SU-DHL-6 (cell line): ENCODE measurements around the gene RPLP1.
A peak's percentile ranks its signal among the peaks of the same experiment; 100 is the strongest.

ENCODE experiments used
- H2AFZ ChIP-seq: fragments of 200-600 bp; sonication (generic); 2 replicates; pipeline ENCODE4 v1.6.1; 2014; ENCODE audit warnings: low read depth, mild to moderate bottlenecking, moderate library complexity, mixed read lengths, antibody characterized with exemption, low read length; ENCODE audit not compliant: severe bottlenecking
- H3F3A ChIP-seq: fragments of 200-600 bp; shearing (Covaris generic); 2 replicates; pipeline ENCODE4 v1.6.0; 2016; ENCODE audit warnings: antibody characterized with exemption, mild to moderate bottlenecking; ENCODE audit not compliant: insufficient read depth
- H3K27ac ChIP-seq: fragments of 200-600 bp; sonication (generic); 2 replicates; pipeline ENCODE4 v1.5.1; 2016; ENCODE audit warnings: low read depth, mild to moderate bottlenecking, low read length, moderate library complexity, mixed read lengths
- H3K27me3 ChIP-seq: fragments of 200-600 bp; sonication (generic), shearing (Covaris generic); 2 replicates; pipeline ENCODE4 v1.6.0; 2014; ENCODE audit warnings: mild to moderate bottlenecking, low read length
- H3K36me3 ChIP-seq: fragments of 200-600 bp; sonication (generic); 2 replicates; pipeline ENCODE4 v1.6.1; 2014; ENCODE audit warnings: mild to moderate bottlenecking, low read length, mixed read lengths
- H3K4me2 ChIP-seq: fragments of 300-600, 200-600 bp; shearing (Covaris generic), sonication (generic); 2 replicates; pipeline ENCODE4 v1.6.0; 2014; ENCODE audit warnings: low read length, low read depth, mild to moderate bottlenecking; ENCODE audit not compliant: poor library complexity, severe bottlenecking
- H3K4me3 ChIP-seq: fragments of 200-600 bp; sonication (generic); 2 replicates; pipeline ENCODE4 v1.5.1; 2014; ENCODE audit warnings: antibody characterized with exemption, low read length, mild to moderate bottlenecking, mixed read lengths; ENCODE audit not compliant: insufficient read depth, poor library complexity, severe bottlenecking
- H3K79me2 ChIP-seq: fragments of 200-600 bp; sonication (generic); 2 replicates; pipeline ENCODE4 v1.6.1; 2014; ENCODE audit warnings: mild to moderate bottlenecking, low read length, moderate library complexity; ENCODE audit not compliant: insufficient read depth
- H3K9ac ChIP-seq: fragments of 200-600 bp; sonication (generic); 2 replicates; pipeline ENCODE4 v1.7.0; 2014; ENCODE audit warnings: mild to moderate bottlenecking, low read length
- H3K9me2 ChIP-seq: fragments of 200-600 bp; sonication (generic); replicated peaks from 2 replicates; pipeline ENCODE4 v1.6.1; 2014; ENCODE audit warnings: low read length; ENCODE audit not compliant: insufficient read depth
- H3K9me3 ChIP-seq: fragments of 200-600 bp; sonication (generic); 2 replicates; pipeline ENCODE4 v1.6.1; 2014; ENCODE audit warnings: low read length, mixed read lengths; ENCODE audit not compliant: insufficient read depth
- H4K20me1 ChIP-seq: fragments of 200-600 bp; sonication (generic); 2 replicates; pipeline ENCODE4 v1.6.1; 2014; ENCODE audit warnings: low read depth, mild to moderate bottlenecking, antibody characterized with exemption, low read length, moderate library complexity, mixed read lengths
- EZH2phosphoT487 ChIP-seq: fragments of 200-600 bp; sonication (generic), shearing (Covaris generic); conservative IDR thresholded peaks from 2 replicates; pipeline ENCODE4 v1.6.1; 2018; ENCODE audit warnings: mild to moderate bottlenecking, antibody characterized with exemption, low read length, moderate library complexity, mixed read lengths
- TF ChIP-seq, protein P1 (sequence below): fragments of 200-600 bp; sonication (generic); IDR thresholded peaks from one replicate; pipeline ENCODE4 v1.5.1; 2017; ENCODE audit warnings: antibody characterized with exemption, mild to moderate bottlenecking, low read length, moderate library complexity; ENCODE audit not compliant: insufficient read depth, poor library complexity, severe bottlenecking

RPLP1 gene

DNA sequence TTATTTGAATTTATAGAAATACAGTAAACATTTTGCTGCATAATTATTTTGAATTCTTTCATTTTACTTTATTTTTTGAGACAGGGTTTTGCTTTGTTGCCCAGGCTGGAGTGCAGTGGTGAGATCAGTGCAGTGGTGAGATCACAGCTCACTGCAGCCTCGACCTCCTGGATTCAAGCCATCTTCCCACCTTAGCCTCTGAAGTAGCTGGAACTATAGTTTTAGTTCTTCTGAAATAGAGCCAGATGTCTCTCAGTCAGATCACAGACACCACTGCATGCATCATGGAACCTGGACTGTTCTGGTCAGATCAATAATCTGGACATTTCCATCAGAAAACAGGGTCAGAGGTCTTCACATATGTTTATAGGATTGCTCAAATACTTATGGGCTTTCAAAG lies 7.9 kb downstream of the RPLP1 start:
- no peak overlapping the region for H3K9ac ChIP-seq
- H3K4me2 ChIP-seq = no peak overlapping the region
- peaks cover 10% of the 10 kb centered on the region for H3K36me3 ChIP-seq
- H3K4me3 ChIP-seq = no peak overlapping the region
- H4K20me1 ChIP-seq = peaks cover 12% of the 10 kb centered on the region
- no peaks in the 10 kb centered on the region for H3K9me2 ChIP-seq
- H2AFZ ChIP-seq = no peak overlapping the region
- H3F3A ChIP-seq = peaks cover 33% of the 10 kb centered on the region
- 0 out of 2 replicates have a peak, but pooled peaks cover 2% of the 10 kb centered on the region for H3K79me2 ChIP-seq
- H3K27ac ChIP-seq = no peak overlapping the region
- TF ChIP-seq, protein P1, sequence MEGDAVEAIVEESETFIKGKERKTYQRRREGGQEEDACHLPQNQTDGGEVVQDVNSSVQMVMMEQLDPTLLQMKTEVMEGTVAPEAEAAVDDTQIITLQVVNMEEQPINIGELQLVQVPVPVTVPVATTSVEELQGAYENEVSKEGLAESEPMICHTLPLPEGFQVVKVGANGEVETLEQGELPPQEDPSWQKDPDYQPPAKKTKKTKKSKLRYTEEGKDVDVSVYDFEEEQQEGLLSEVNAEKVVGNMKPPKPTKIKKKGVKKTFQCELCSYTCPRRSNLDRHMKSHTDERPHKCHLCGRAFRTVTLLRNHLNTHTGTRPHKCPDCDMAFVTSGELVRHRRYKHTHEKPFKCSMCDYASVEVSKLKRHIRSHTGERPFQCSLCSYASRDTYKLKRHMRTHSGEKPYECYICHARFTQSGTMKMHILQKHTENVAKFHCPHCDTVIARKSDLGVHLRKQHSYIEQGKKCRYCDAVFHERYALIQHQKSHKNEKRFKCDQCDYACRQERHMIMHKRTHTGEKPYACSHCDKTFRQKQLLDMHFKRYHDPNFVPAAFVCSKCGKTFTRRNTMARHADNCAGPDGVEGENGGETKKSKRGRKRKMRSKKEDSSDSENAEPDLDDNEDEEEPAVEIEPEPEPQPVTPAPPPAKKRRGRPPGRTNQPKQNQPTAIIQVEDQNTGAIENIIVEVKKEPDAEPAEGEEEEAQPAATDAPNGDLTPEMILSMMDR = no peak
- TF ChIP-seq EZH2phosphoT487 = no peak
- no peaks in the 10 kb centered on the region for H3K27me3 ChIP-seq
- no peaks in the 10 kb centered on the region for H3K9me3 ChIP-seq

DNA sequence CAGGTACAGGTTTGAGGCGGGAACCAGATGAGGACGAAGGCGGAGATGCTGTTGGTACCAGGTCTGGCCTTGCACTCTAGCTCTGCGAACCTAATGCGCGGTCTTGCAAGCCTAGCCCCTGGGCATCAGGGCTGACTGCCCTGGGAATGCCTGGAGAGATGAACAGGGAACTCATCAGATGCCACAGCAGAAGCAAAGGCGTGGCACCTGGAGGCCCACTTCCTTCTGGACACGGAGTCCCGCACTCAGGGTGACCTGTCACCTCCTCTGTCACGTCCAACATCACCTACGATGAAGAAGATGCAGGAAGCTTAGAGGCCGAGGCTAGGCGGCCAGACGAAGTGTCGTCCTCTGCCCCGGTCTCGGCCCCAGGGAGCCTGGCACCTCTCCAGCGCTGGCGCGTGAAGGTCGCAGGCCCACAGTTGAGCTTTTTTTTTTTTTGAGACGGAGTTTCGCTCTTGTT lies 9.4 kb downstream of the RPLP1 start:
- no peak for TF ChIP-seq EZH2phosphoT487
- TF ChIP-seq, protein P1 = no peak
- H3K27me3 ChIP-seq = no peaks in the 10 kb centered on the region
- peaks cover 17% of the 10 kb centered on the region for H3F3A ChIP-seq
- H3K4me3 ChIP-seq = peak overlapping the region; percentile 34
- peak overlapping the region; percentile 99 for H2AFZ ChIP-seq
- peak overlapping the region; percentile 76 for H3K4me2 ChIP-seq
- H4K20me1 ChIP-seq = no peaks in the 10 kb centered on the region; the same call in 1 of the 2 replicates
- H3K36me3 ChIP-seq = no peaks in the 10 kb centered on the region
- H3K27ac ChIP-seq = no peak overlapping the region
- H3K79me2 ChIP-seq = no peaks in the 10 kb centered on the region
- H3K9ac ChIP-seq = peak overlapping the region; percentile 60
- no peaks in the 10 kb centered on the region for H3K9me2 ChIP-seq
- H3K9me3 ChIP-seq = no peaks in the 10 kb centered on the region

DNA sequence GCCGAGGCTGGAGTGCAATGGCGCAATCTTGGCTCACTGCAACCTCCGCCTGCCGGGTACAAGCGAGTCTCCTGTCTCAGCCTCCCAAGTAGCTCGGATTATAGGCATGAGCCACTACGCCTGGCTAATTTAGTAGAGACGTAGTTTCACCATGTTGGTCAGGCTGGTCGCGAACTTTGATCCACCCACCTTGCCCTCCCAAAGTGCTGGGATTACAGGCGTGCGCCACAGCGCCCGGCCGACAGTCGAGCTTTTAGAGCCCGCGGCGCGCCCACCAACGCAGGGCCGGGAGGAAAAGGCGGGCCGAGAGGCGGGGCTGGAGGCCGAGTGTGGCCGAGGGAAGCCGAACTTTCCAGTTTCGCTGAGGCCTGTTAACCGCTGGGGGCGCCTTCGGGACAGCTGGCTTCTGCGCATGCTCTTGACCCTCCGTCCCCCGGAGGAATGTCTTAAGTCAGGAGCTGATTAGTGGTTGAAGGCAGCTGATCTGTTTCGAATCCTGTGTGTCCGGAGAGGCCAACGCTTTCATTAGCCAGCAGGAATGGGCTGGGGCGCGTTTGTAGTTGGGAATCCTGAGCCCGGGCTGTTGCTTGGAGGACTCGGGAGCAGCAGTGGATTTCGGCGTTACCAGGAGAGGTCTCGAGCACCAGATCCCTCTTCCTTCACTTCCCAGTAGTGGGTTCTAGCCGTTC lies 10.0 kb downstream of the RPLP1 start:
- Histone ChIP-seq H4K20me1 (no peaks in the 10 kb centered on the region), H3K9ac (peak overlapping the region; percentile 60), H3F3A (peaks cover 11% of the 10 kb centered on the region), H3K4me2 (peak overlapping the region; percentile 76), H3K4me3 (peak overlapping the region; percentile 53), H3K36me3 (no peaks in the 10 kb centered on the region), H2AFZ (peak overlapping the region; percentile 99), H3K9me2 (no peaks in the 10 kb centered on the region), H3K27ac (no peak overlapping the region), H3K27me3 (no peaks in the 10 kb centered on the region), H3K9me3 (no peaks in the 10 kb centered on the region), H3K79me2 (no peaks in the 10 kb centered on the region)
- TF ChIP-seq, protein P1 = peak; percentile 66
- TF ChIP-seq EZH2phosphoT487 = no peak
